ENCODE data around the gene ZNF428. TPM values are rescaled to one million over a fixed set of nuclear protein-coding genes. Genes with fewer than 3 reads are reported as not detected.

The ZNF428 gene
- total and polyA plus RNA-seq, 2 donors from 2014 or later, result 44.3 to 95.4 TPM

DNA sequence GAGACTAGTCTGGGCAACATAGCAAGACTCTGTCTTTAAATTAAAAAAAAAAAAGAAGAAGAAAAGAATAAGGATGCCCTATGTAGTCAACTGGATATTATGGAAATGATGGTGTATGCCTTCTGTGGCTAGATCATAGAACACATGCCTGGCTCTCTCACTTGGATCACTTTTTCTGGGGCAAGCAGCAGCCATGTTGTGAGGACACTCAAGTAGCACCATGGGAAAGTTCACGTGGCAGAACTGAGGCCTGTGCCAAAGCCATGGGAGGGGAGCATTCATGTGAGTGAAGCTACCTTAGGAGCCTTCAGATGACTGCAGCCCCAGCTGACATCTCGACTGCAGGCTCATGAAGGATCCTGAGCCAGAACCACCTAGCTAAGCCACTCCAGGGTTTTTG is 38.6 kb upstream of the ZNF428 start:
- intact Hi-C loops (cut with DNase I), result no loop called here
- H3K9ac ChIP-seq (ENCODE audit: low read length in 3 of 3), result no peak overlapping the region
- peaks cover 0 to 6% (median 0%) of the 10 kb centered on the region in 3 donors for H3K9me3 ChIP-seq (ENCODE audit: control insufficient read depth in 2 of 3, insufficient read depth in 1 of 3, low read length in 3 of 3)
- no peak for TF ChIP-seq CTCF (IDR thresholded peaks at IDR 0.05; ENCODE audit: borderline replicate concordance, extremely low read depth, insufficient read depth)
- no peak overlapping the region for H3K27ac ChIP-seq (ENCODE audit: low read depth in 2 of 2, low read length in 2 of 2)
- DNase-seq (no peak), FAIRE-seq (no peak)
- H3K36me3 ChIP-seq (ENCODE audit: control insufficient read depth in 2 of 3, insufficient read depth in 3 of 3, low read length in 3 of 3), result no peaks in the 10 kb centered on the region
- no peaks in the 10 kb centered on the region for H3K27me3 ChIP-seq (ENCODE audit: control insufficient read depth, insufficient read depth, low read length)
- H3K4me3 ChIP-seq (ENCODE audit: low read length in 3 of 3), result no peak overlapping the region
- no peaks in the 10 kb centered on the region for H3K4me1 ChIP-seq (ENCODE audit: control insufficient read depth in 2 of 3, insufficient read depth in 2 of 3, low read depth in 1 of 3, low read length in 3 of 3)

DNA sequence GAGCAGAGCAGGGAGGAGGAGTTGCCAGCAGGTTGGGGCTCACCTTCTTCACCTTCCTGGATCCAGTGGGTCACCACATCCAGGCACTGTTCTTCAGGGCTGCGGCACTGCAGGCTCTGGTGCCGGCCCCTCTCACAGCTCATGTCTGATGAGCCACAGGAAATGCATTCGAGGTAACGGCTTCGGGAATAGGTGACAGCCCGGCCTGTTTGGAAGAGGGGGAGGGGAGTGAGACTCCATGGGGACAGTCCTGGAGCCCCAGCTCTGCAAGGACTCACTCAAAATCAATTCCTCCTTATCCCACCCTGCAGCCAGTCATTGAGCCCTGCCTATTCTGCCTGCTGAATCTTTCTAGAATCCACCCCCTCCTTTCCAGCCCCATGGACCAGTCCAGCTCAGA is 37.0 kb upstream of the ZNF428 start:
- intact Hi-C loops (cut with DNase I), result no loop called here
- H3K4me1 ChIP-seq (ENCODE audit: control insufficient read depth in 2 of 3, insufficient read depth in 2 of 3, low read depth in 1 of 3, low read length in 3 of 3), result peaks cover 0 to 3% (median 0%) of the 10 kb centered on the region in 3 donors
- FAIRE-seq, result no peak

GRCh38 chr19:43652546-43652874 is 33.1 kb upstream of the ZNF428 start:
- FAIRE-seq (no peak), DNase-seq (no peak)
- H3K9ac ChIP-seq (ENCODE audit: low read length in 3 of 3), result no peak overlapping the region
- intact Hi-C loops (cut with DNase I), result no loop called here
- H3K4me1 ChIP-seq (ENCODE audit: control insufficient read depth in 2 of 3, insufficient read depth in 2 of 3, low read depth in 1 of 3, low read length in 3 of 3), result peaks cover 0 to 3% (median 0%) of the 10 kb centered on the region in 3 donors
- no peak overlapping the region for H3K27ac ChIP-seq (ENCODE audit: low read depth in 2 of 2, low read length in 2 of 2)
- H3K4me3 ChIP-seq (ENCODE audit: low read length in 3 of 3), result no peak overlapping the region
- no peak for TF ChIP-seq CTCF (IDR thresholded peaks at IDR 0.05; ENCODE audit: borderline replicate concordance, extremely low read depth, insufficient read depth)
- H3K27me3 ChIP-seq (ENCODE audit: control insufficient read depth, insufficient read depth, low read length), result no peaks in the 10 kb centered on the region
- H3K9me3 ChIP-seq (ENCODE audit: control insufficient read depth in 2 of 3, insufficient read depth in 1 of 3, low read length in 3 of 3), result no peaks in the 10 kb centered on the region
- H3K36me3 ChIP-seq (ENCODE audit: control insufficient read depth in 2 of 3, insufficient read depth in 3 of 3, low read length in 3 of 3), result no peaks in the 10 kb centered on the region

More for the DNA sequence above, 37.0 kb upstream of the ZNF428 start:
- H3K36me3 ChIP-seq (ENCODE audit: control insufficient read depth in 2 of 3, insufficient read depth in 3 of 3, low read length in 3 of 3), result no peaks in the 10 kb centered on the region
- no peak overlapping the region for H3K27ac ChIP-seq (ENCODE audit: low read depth in 2 of 2, low read length in 2 of 2)
- H3K4me3 ChIP-seq (ENCODE audit: low read length in 3 of 3), result no peak overlapping the region
- no peak overlapping the region for H3K9ac ChIP-seq (ENCODE audit: low read length in 3 of 3)
- no peaks in the 10 kb centered on the region for H3K27me3 ChIP-seq (ENCODE audit: control insufficient read depth, insufficient read depth, low read length)
- DNase-seq, result no peak
- H3K9me3 ChIP-seq (ENCODE audit: control insufficient read depth in 2 of 3, insufficient read depth in 1 of 3, low read length in 3 of 3), result peaks cover 0 to 6% (median 0%) of the 10 kb centered on the region in 3 donors
- no peak for TF ChIP-seq CTCF (IDR thresholded peaks at IDR 0.05; ENCODE audit: borderline replicate concordance, extremely low read depth, insufficient read depth)

All from kidney (tissue), 14 donors.